ENCODE measurements around the gene LRRC18.

LRRC18 gene

GRCh38 chr10:48939790-48940325 lies at the start of gene LRRC18:
Gene LRRC18, minus strand, starts transcription at chr10:48939840. Its CDS starts 25,685 bp downstream, at chr10:48914155.
- no peak for DNase-seq

DNA sequence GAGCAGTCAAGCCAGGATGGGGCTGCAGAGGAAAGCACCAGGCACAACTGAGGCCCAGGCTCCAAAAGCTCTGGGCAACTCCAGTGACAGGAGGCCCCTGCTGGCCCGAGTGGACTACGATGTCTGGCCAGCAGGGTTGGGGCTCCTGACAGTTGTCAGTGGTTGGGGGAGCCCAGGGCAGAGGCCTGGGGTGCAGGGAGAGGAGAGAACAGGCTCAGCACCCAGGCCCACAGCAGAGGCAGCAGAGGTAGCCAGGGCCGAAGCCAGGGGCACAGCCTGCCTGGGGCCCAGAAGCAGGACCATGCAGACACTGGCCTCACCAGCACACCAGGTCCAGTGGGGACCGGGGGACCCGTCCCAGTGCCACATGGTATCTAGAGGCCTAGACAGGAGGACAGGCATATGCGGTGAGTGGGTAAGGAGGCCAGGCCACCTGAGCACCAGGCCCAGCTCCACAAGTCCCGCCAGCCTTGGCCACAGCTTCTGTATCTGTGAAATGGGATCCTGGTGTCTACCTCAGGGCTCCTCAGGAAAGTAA lies 46.0 kb upstream of the LRRC18 start:
- DNase-seq = no peak

DNA sequence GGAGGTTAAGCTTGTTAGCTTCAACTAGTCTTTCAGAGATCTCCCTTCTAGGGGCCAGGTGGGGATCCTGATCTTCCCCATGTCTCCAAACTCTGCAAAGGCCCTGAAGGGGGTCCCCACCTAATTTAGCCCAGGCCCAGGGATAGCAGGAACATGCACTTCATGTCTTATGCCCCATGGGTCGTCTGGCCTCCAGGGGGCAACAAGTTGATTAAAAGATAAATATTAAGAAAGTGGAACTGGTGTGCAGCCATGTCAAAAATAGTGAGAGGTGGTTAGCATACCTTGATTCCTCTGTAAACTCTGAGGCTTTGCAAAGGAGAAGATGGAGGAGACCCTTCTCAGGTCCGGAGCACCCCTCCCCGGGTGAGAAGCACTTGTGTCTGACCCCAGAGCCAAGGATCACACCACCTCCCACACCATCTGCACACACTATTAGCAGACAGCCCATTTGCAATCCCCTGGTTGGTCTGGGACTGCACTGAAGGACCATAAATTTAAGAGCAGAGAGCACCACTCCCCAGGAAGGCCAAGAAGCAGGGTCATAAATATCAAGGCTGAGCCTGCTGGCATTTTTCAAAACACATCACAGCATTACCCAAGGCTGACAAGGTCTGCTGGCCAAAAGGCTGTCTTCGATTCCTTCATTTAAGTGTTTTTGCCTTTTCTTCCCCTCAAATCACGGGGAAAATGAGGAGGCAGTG lies 44.2 kb upstream of the LRRC18 start:
- no peak for DNase-seq

- no peak for DNase-seq
Observed at GRCh38 chr10:48982584-48982983, 42.9 kb upstream of the LRRC18 start.

DNA sequence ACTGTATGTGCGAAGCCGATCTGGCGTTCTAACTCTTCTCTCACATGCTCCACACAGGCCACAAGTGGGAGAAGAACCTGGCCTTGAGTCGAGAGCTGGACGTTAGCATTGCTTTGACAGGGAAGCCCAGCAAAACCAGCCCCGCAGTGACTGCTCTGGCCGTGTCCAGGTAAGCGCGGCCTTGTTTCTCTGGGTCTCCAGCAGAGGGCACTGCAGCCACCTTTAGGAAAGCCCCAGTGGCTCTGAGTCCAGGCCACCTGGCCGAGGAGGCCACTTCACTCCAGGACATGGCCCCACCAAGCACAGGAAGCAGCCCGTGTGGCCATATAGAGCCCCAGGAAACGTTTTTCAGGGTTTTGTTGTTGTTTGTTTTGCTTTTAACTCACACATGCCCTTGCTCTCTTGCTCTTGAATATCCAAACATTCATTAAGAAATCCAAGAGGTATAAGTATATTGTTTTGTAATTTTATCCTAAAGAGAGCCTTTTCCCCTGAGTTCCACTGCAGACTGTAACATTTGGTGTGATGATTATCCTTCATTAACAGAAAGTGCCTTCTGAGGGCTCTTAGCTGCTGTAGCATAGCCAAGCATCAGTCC lies 41.8 kb upstream of the LRRC18 start:
- DNase-seq = peak; percentile 56

GRCh38 chr10:48978318-48978717 lies 38.7 kb upstream of the LRRC18 start:
- no peak for DNase-seq

- DNase-seq = no peak
Observed at GRCh38 chr10:48976196-48976595, 36.6 kb upstream of the LRRC18 start.

DNA sequence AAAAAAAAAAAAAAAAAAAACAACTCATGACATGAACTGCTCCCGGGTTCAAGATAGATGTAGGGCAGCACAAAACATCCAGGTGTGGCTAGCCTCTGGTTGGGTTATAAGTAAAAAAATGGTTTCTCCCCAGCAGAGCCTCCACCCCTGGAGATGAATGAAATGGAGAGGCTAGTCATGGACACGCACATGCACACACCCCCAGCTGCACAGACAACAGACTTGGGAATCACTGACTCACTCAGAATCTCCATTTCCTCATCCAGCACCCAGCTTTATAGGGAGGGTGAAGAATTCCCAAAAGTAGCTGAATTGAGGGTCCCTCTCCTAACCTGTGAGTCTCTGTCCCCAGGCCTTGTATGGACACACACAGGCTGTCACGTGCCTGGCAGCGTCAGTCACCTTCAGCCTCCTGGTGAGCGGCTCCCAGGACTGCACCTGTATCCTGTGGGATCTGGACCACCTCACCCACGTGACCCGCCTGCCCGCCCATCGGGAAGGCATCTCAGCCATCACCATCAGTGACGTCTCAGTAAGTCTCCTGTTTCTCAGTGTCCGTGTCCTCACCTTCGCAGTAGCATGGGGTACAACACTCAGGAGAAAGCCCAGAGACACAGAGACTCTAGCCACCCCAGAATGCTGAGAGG lies 35.0 kb upstream of the LRRC18 start:
- no peak for DNase-seq

- no peak for DNase-seq
Observed at GRCh38 chr10:48973065-48973464, 33.4 kb upstream of the LRRC18 start.

DNA sequence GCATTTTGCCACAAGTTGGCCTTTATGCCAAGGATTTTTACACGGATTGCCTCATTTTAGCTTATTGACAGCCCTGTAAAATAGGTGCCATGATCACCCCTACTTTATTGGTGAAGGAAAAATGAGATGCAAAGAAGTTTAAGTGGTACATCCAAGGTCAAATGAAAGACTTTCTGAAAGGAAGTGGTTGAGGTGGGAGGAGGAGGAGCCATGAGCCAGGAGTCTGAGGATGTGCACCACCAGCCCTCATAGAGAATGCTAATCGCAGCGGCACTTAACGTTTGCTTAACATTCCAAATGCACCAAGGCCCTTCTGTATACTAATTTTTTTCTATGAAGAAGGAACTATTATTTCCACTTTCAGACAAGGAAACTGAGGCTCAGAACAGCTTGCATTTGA lies 31.0 kb upstream of the LRRC18 start:
- DNase-seq = no peak

DNA sequence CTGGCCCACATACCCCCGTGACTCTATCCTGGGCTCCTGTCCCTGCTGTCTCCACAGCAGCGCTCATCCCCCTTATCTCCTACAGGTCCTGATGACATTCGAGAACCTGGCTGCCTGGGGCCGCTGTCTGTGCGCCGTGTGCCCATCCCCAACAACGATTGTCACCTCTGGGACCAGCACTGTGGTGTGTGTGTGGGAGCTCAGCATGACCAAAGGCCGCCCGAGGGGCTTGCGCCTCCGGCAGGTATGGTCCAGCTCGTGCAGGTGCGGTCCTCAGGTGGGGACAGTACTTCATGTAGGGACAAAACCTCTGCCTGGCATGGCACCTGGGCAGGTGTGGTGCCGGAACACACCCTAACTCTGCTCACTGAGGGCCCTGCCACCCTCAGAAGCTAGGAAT lies 30.4 kb upstream of the LRRC18 start:
- no peak for DNase-seq

GRCh38 chr10:48968036-48968435 lies 28.4 kb upstream of the LRRC18 start:
- no peak for DNase-seq

DNA sequence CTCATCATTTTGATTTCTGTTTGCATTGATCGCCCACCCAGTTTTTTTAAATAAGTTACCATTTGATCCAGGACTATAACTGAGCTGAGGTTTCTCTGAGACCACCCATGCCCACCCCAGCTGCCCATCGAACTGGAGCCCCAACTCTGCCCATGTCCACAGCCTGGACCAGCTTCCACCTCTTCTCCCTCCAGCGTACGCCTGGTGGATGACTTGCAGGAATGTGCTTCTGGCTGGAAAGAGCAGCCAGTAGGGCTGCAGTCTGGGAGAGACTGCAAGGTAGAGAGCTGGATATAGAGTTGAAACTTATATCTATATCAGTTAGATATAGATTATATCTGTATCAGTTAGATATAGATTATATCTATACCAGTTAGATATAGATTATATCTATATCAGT lies 25.8 kb upstream of the LRRC18 start:
- DNase-seq = no peak

DNA sequence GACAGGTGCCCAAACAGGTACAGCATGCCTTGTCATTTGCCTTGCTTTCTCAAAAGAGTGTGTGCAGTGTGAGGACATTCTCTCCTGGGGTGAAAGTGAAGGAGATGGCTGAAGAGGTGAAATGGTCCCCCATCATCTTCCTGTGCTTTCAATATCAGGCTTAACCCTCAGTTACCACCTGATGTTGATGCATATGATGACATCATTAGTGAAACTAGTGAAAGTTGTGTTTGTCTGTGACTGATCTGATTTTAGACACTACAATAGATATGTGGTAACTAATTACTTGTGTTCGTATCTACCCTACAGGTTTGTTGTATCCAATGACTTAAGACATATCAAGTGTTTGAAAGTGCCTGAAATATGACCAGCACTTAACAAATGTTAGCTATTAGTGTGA lies 24.4 kb upstream of the LRRC18 start:
- DNase-seq = no peak

GRCh38 chr10:48958598-48959190 lies 19.1 kb upstream of the LRRC18 start:
- no peak for DNase-seq

GRCh38 chr10:48957361-48958151 lies 17.9 kb upstream of the LRRC18 start:
- no peak for DNase-seq

DNA sequence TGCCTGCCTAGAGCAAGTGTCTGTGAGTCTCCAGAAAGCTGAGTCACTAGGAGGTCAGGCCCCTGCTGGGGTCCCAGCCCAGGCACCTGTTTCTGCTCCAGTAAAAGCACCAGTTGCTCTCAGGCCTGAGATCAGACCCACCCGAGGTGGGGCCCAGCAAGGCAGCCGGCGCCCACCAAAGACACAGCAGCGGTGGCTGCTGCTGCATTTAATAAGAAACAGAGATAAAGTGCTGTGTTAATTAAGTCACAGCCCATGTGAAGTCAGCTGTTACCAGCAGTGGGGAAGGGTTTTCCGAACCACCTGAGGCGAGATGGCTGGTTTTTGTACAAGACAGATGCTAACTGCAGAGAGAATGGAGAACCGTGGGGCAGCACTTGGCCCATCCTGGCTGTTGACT lies 12.1 kb upstream of the LRRC18 start:
- DNase-seq = no peak

DNA sequence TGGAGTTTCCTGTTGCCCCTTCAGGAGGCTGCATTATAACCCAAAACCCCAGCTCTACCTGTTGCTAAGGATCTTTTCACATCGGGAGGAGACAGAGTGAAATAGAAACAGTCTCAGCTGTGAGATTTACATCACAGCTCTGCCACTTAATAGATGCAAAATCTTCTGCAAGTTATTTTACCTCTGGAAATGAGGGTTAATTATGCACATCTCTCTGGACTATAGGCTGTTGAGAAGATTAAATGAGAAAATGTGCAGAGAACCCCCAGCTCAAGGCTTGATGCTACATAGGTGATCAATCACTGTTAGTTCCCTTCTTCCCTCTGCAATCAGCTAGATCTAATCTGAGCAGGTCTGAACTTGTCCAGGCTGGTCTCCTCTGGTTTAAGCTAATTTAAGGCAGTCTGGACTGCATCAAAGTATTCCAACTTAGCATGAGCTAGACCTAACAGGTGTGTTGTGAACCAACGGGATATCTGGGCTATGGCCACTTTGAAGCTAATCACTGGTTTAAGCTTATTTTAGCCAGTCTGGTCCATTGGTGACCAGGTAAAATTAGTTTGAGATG lies 8.9 kb upstream of the LRRC18 start:
- no peak for DNase-seq

DNA sequence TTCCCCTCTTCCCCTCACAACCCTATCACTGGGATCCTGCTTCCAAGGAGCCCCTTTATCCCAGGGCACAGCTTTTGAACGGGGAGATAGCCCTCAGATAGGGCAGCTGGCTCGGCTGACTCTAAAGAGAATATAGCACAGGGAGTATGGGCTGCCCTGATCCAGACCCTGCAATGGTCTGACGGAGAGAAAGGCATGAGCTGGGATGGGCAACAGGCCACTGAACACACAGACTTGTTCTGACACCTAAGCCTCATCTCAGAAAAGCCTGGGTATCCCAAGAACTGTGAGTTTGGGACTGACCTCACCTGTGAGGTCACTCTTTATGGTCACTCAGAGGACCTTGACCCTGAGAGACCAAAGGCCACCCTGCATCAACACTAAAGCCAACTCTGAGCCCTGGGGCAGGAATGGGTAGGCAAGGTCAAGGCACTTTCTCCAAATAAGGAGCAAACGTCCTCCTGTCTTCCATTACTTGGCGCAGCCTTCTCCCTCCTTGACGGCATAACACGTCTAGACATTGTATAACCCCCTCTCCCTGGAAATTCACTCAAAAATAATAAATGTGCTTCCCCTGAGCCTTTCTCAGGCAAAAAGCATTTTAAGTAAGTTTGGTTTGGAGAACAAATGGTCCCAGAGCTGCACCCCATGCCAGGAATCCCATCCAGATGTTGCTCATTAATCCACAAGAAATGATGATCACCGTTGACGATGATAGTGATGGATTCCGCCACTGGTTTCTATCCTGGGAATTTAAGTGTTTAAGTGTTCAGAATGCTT lies 8.2 kb upstream of the LRRC18 start:
- DNase-seq = no peak

- no peak for DNase-seq
Observed at GRCh38 chr10:48946891-48947500, 7.4 kb upstream of the LRRC18 start.

- DNase-seq = no peak
Observed at GRCh38 chr10:48946332-48946731, 6.7 kb upstream of the LRRC18 start.
